MCF 10A (cell line): ENCODE measurements around the gene JUND. TPM values are rescaled to one million over a fixed set of nuclear protein-coding genes. Genes with fewer than 3 reads are reported as not detected.
"Not testable (repeated sequence)": the region's sequence is repeated elsewhere in the genome, so short reads cannot be mapped to it uniquely, and the experiment has no call there.

Experiments used
- BruUV-seq: library from RNA; stranded (reverse); fragments of 400-500 nt; replicated peaks from 2 replicates; lab custom pipeline; 2021; lab: Mats Ljungman, UMichigan
- CTCF ChIA-PET: fragments of 300-600 bp; sonication (Branson Sonifier 250); formaldehyde crosslinking; extraction: SDS; loops from one replicate; lab custom pipeline; 2021; ENCODE audit warnings: antibody characterized with exemption, inconsistent platforms; lab: Yijun Ruan, JAX
- POLR2A ChIA-PET: fragments of 300-600, 350-650 bp; sonication (Branson Sonifier 250); formaldehyde crosslinking; extraction: SDS; loops from one replicate; lab custom pipeline; 2020; ENCODE audit warnings: antibody characterized with exemption, inconsistent platforms; lab: Yijun Ruan, JAX
- DNase-seq: peaks from one replicate; pipeline ENCODE4 v3.0.0-alpha.2; 2018; ENCODE audit not compliant: unreplicated experiment
- H3K27ac Mint-ChIP-seq: one replicate; pipeline ENCODE4 v1.8.0; 2022; ENCODE audit warnings: mild to moderate bottlenecking, low read depth, mixed read lengths; ENCODE audit not compliant: unreplicated experiment
- H3K27me3 Mint-ChIP-seq: one replicate; pipeline ENCODE4 v1.8.0; 2022; ENCODE audit warnings: mixed read lengths; ENCODE audit not compliant: insufficient read depth, unreplicated experiment
- H3K36me3 Mint-ChIP-seq: one replicate; pipeline ENCODE4 v1.8.0; 2022; ENCODE audit warnings: mild to moderate bottlenecking, moderate library complexity, mixed read lengths; ENCODE audit not compliant: insufficient read depth, unreplicated experiment
- H3K4me1 Mint-ChIP-seq: one replicate; pipeline ENCODE4 v1.8.0; 2022; ENCODE audit warnings: mixed read lengths; ENCODE audit not compliant: insufficient read depth, unreplicated experiment
- H3K4me3 Mint-ChIP-seq: one replicate; pipeline ENCODE4 v1.8.0; 2022; ENCODE audit warnings: mild to moderate bottlenecking, moderate library complexity, mixed read lengths; ENCODE audit not compliant: unreplicated experiment
- H3K9me3 Mint-ChIP-seq: one replicate; pipeline ENCODE4 v1.8.0; 2022; ENCODE audit warnings: mixed read lengths; ENCODE audit not compliant: unreplicated experiment
- CTCF ChIP-seq: fragments of 200-600 bp; IDR thresholded peaks from one replicate; pipeline ENCODE4 v1.8.0; 2022; ENCODE audit warnings: antibody characterized with exemption, mild to moderate bottlenecking; ENCODE audit not compliant: unreplicated experiment
- intact Hi-C: fragments of 100-400 bp; cut with micrococcal nuclease; formaldehyde crosslinking; loops from 2 replicates; pipeline ENCODE4 v1.14.1; 2022
- total RNA-seq: library from RNA; stranded (reverse); gene quantifications from 2 replicates; pipeline ENCODE4 v1.2.3, GENCODE V29; 2022

The JUND gene
- total RNA-seq, 1 experiment from 2014 or later = 120 TPM

GRCh38 chr19:18328340-18329034 is 47.1 kb upstream of the JUND start:
- H3K4me1 Mint-ChIP-seq = peaks cover 12% of the 10 kb centered on the region
- POLR2A ChIA-PET = interaction anchor here (0.6 to 7.6 kb wide), 16 partner anchors 8 to 192 kb away, joined by 3 to 178 read pairs (median 4); partner anchors contain the start of genes IQCN, JUND, MPV17L2 and PGPEP1
- no peaks in the 10 kb centered on the region for H3K9me3 Mint-ChIP-seq
- intact Hi-C loops = loop anchor here (1.0 to 10.0 kb wide), 3 partner anchors 49 to 214 kb away; partner anchors contain the start of gene RAB3A
- BruUV-seq = no TSS peak
- peak overlapping the region; percentile 67 for H3K4me3 Mint-ChIP-seq
- TF ChIP-seq CTCF = peak; percentile 80
- H3K27ac Mint-ChIP-seq = no peak overlapping the region
- H3K36me3 Mint-ChIP-seq = peaks cover 7% of the 10 kb centered on the region
- CTCF ChIA-PET = interaction anchor here (0.5 to 7.7 kb wide), 54 partner anchors 8 to 1506 kb away, joined by 3 to 257 read pairs (median 4); partner anchors contain the start of genes JUND, LRRC25 and SSBP4
- no peaks in the 10 kb centered on the region for H3K27me3 Mint-ChIP-seq
- DNase-seq = peak; percentile 99

- CTCF ChIA-PET = interaction anchor here (0.6 to 7.7 kb wide), 8 partner anchors 34 to 152 kb away, joined by 3 to 257 read pairs (median 4); partner anchors contain the start of genes JUND and SSBP4
Observed at GRCh38 chr19:18326772-18327171, 45.4 kb upstream of the JUND start.

GRCh38 chr19:18324373-18324731 is 42.9 kb upstream of the JUND start:
- H3K4me3 Mint-ChIP-seq = peak overlapping the region; percentile 83
- CTCF ChIA-PET = interaction anchor here (0.6 to 7.7 kb wide), 7 partner anchors 8 to 117 kb away, joined by 3 to 257 read pairs (median 3); partner anchors contain the start of gene JUND
- peaks cover 13% of the 10 kb centered on the region for H3K36me3 Mint-ChIP-seq
- H3K4me1 Mint-ChIP-seq = peaks cover 39% of the 10 kb centered on the region
- not testable (repeated sequence) for H3K27me3 Mint-ChIP-seq, DNase-seq, BruUV-seq, H3K9me3 Mint-ChIP-seq
- POLR2A ChIA-PET = interaction anchor here (1.0 to 7.6 kb wide), 4 partner anchors 21 to 132 kb away, joined by 5 to 178 read pairs (median 6); partner anchors contain the start of genes IQCN, JUND and MPV17L2
- H3K27ac Mint-ChIP-seq = peak overlapping the region; percentile 91
- intact Hi-C loops = loop anchor here (10.0 kb wide), 1 partner anchor 210 kb away; no protein-coding TSS in a partner anchor

More at GRCh38 chr19:18326772-18327171, 45.4 kb upstream of the JUND start:
- TF ChIP-seq CTCF = no peak
- Mint-ChIP-seq H3K36me3 (peaks cover 13% of the 10 kb centered on the region), H3K4me3 (no peak overlapping the region), H3K4me1 (peaks cover 26% of the 10 kb centered on the region), H3K27ac (no peak overlapping the region), H3K27me3 (no peaks in the 10 kb centered on the region), H3K9me3 (no peaks in the 10 kb centered on the region)
- intact Hi-C loops = loop anchor here (10.0 kb wide), 1 partner anchor 212 kb away; no protein-coding TSS in a partner anchor
- POLR2A ChIA-PET = interaction anchor here (0.6 to 7.6 kb wide), 3 partner anchors 46 to 53 kb away, joined by 3 to 178 read pairs (median 3); partner anchors contain the start of genes IQCN and JUND
- BruUV-seq = no TSS peak
- DNase-seq = no peak

GRCh38 chr19:18322759-18323460 is 41.5 kb upstream of the JUND start, which contains the start of gene LSM4:
Gene LSM4 (minus strand): TSS chr19:18323076. CDS start chr19:18323020, 56 bp downstream.
- DNase-seq = peak; percentile 99
- H3K36me3 Mint-ChIP-seq = peaks cover 8% of the 10 kb centered on the region
- intact Hi-C loops = loop anchor here (1.0 to 10.0 kb wide), 4 partner anchors 44 to 208 kb away; no protein-coding TSS in a partner anchor
- POLR2A ChIA-PET = interaction anchor here (0.5 to 5.2 kb wide), 28 partner anchors 9 to 1141 kb away, joined by 3 to 175 read pairs (median 4); partner anchors contain the start of genes IQCN, JUND, MPV17L2 and PGPEP1
- H3K4me3 Mint-ChIP-seq = peak within 1 kb of the TSS; percentile 83
- H3K27me3 Mint-ChIP-seq = no peaks in the 10 kb centered on the region
- H3K27ac Mint-ChIP-seq = peak within 1 kb of the TSS; percentile 91
- TF ChIP-seq CTCF = peak; percentile 38
- H3K9me3 Mint-ChIP-seq = no peaks in the 10 kb centered on the region
- H3K4me1 Mint-ChIP-seq = peaks cover 33% of the 10 kb centered on the region
- no TSS peak for BruUV-seq
- CTCF ChIA-PET = interaction anchor here (0.5 to 4.0 kb wide), 11 partner anchors 10 to 1059 kb away, joined by 3 to 40 read pairs (median 3); no protein-coding TSS in a partner anchor
